AG08395 (cell line): ENCODE results near the gene CHIA.

Source experiments
- DNase-seq: peaks from one replicate; pipeline ENCODE4 v3.0.0; 2012; ENCODE audit warnings: mixed read lengths, low spot score

The CHIA gene

GRCh38 chr1:111366256-111366655 lies 75.6 kb downstream of the CHIA start:
- DNase-seq: peak; percentile 37

- peak; percentile 41 for DNase-seq
Measured at GRCh38 chr1:111369177-111369576, 78.5 kb downstream of the CHIA start.

GRCh38 chr1:111369645-111370044 lies 79.0 kb downstream of the CHIA start:
- DNase-seq: no peak
